HG03135 (cell line): ENCODE measurements around the gene TNFRSF1A.
"Not testable (repeated sequence)": the region's sequence is repeated elsewhere in the genome, so short reads cannot be mapped to it uniquely, and the experiment has no call there.

Experiments used
- ATAC-seq: cut with Tn5 transposase; IDR thresholded peaks from one replicate; pipeline ENCODE4 v1.9.1; 2021; ENCODE audit warnings: mild to moderate bottlenecking, moderate library complexity; ENCODE audit not compliant: unreplicated experiment

TNFRSF1A gene

GRCh38 chr12:6307529-6307928 is 34.3 kb downstream of the TNFRSF1A start:
- ATAC-seq, result no peak

- no peak for ATAC-seq
Measured at GRCh38 chr12:6306599-6307220, 35.2 kb downstream of the TNFRSF1A start.

- ATAC-seq, result no peak
Measured at GRCh38 chr12:6306151-6306550, 35.7 kb downstream of the TNFRSF1A start.

DNA sequence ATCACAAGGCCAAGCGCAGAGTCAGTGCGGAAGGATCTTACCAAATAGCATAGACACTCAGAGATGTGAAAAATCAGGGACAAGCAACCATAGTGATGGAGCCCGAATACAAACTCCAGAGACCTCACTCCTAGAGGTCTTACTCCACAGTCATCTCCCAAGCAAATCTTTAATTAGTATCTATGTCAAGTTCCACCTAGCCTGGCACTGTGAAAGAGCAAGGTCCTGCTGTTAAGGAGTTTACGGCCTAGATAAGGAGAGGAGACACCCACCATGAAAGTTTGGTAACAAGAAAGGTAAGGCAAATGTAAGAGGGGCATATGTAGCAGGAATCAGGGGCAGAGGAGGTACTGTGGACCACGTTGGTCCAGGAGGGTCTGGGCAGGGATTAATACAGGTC is 38.8 kb downstream of the TNFRSF1A start:
- ATAC-seq, result no peak

DNA sequence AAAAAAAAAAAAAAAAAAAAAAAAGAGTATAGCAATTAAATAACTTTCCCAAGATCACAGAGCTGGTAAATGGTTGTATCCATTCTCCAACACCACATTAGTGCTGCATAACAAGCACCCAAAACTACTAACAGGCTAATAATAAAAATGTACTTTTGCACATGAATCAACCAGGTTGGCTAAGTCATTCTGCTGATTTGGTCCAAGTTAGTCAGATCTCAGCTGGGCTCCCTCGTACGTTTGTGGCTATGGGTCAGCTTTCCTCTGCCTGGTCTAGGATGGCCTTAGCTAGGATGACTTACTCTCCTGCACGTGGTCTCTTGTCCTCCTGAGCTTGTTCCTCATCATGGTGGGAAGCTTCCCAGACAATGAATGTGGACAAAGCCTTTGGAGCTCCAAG is 39.3 kb downstream of the TNFRSF1A start:
- no peak for ATAC-seq

DNA sequence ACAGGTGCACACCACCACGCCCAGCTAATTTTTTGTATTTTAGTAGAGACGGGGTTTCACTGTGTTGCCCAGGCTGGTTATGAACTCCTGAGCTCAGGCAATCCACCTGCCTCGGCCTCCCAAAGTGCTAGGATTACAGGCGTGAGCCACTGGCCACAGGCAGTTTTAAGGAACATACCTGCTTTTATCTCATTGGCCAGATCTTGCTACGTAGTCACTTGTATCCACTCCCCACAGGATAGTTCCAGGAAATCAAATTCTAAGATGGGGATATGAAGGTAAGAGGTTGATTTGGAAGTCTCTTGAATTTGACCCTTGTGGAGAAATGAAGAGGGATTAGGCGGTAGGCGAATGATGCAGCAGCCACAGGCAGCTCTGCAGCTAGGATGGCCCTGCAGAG is 40.2 kb downstream of the TNFRSF1A start:
- ATAC-seq, result no peak

DNA sequence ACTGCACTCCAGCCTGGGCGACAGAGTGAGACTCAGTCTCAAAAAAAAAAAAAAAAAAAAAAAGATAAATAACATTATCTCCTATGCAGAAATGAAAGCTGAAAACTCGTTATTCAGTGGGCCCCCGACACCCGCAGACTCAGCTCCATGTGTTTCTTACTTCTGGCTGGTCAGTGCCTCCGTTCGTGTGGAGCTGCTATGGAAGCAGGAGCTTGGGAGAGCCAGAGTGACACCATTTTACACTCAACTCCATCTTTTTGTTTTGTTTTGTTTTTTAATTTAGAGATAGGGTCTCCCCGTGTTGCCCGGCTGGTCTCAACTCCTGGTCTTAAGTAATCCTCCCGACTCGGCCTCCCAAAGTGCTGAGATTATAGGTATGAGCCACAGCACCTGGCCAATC is 44.7 kb downstream of the TNFRSF1A start:
- ATAC-seq, result no peak

DNA sequence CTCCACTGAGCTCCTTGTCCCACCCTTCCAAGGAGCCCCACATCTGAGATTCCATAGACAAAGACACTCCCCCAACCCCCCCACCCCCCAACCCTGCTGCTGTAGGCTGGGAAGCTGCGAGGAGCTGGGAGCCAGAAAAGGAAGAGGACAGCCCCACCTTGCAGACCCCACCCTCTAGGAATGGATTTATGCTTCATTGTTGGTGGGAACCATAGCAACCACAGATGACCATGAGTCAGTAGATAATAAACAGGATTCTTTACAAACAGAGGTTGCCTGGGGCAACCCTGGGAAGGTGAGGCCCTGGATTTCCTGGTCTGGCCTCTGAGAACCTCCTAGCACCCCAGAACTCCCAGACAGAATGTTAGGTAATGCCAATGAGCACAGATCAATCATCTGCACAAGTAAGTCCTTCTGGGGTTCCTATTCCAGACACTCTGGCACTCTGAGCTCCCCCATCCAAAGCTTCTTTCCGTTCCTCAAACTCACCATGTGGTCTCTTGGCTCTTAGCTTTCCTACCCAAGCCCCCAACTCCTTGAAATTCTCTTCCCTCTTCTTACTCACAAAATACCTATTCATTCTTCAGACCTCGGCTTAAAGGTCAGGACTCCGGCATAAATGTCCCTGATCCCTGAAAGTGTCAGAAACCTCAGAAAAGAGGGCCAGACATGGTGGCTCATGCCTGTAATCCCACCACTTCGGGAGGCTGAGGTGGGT is 46.6 kb downstream of the TNFRSF1A start:
- ATAC-seq, result no peak

- ATAC-seq, result no peak
Measured at GRCh38 chr12:6294156-6295093, 47.5 kb downstream of the TNFRSF1A start.

GRCh38 chr12:6292606-6293005 is 49.3 kb downstream of the TNFRSF1A start:
- no peak for ATAC-seq

- not testable (repeated sequence) for ATAC-seq
Measured at GRCh38 chr12:6289906-6290305, 52.0 kb downstream of the TNFRSF1A start.

DNA sequence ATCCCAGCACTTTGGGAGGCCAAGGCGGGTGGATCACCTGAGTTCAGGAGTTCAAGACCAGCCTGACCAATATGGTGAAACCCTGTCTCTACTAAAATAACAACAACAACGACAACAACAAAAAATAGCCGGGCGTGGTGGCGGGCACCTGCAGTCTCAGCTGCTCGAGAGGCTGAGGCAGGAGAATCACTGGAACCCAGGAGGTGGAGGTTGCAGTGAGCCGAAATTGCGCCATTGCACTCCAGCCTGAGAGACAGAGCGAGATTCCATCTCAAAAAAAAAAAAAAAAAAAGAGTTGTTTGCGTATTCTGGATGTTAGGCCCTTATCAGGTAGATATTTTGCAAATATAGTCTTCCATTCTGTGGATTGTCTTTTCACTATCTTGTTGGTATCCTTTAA is 52.8 kb downstream of the TNFRSF1A start:
- not testable (repeated sequence) for ATAC-seq

DNA sequence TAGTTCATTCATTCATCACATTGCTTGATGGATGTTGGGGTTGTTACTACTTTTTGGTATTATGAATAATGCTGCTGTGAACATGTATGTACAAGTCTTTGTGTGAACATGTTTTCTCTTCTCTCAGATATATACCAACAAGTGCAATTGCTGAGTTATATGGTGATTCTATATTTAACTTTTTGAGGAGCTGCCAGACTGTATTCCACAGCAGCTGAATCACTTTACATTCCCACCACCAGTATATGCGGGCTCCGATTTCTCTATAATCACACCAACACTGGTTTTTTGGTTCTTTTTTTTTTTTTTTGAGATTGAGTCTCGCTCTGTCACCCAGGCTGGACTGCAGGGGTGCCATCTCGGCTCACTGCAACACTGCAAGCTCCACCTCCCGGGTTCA is 53.6 kb downstream of the TNFRSF1A start:
- ATAC-seq, result no peak

DNA sequence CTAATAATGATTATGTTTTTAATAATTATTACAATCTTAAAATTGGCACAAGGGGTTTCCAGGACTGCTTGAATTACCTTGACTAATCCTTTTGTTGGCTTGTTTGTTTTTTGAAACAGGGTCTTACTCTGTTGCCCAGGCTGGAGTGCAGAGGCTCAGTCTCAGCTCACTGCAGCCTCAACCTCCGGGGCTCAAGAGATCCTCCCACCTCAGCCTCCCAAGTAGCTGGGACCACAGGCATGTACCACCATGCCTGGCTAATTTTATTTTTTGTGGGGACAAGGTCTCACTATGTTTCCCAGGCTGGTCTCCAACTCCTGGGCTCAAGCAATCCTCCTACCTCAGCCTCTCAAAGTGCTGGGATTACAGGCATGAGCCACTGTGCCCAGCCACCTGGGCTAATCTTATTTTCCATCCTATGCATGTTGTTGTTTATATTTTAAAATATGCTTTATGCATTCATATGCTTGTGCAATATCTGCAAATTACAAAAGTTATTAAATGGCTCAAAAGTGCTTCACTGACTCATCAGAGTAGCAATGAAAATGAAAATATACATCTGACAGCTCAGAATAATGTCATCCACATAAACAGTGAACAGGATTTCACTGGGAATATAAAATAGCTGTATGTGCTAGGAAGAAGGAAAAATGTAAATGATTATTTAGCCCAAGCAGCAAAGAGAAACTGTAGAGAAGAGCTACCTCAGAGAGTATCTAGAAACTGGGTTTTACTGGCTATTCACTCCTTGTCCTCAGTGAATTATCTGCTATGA is 56.2 kb downstream of the TNFRSF1A start:
- ATAC-seq, result no peak

DNA sequence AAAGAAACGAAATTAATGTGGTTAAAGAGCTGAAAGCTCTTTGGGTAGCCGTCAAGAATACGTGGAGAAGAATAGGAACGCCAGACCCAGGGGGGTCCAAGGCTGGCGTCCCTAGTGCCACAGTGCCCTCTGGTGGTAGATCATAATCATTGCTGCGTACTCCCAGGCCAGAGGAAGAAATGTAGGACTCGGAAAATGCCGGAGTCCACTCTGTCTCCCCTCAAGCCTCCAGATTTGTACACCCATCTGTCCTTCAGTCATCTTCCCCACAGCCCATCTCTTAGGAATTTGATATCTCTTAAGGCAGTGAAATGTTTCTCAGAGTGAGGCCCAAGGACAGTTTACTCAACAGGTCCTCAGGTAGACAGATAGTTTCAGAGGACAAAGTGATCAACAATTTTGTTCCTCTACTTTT is 56.8 kb downstream of the TNFRSF1A start:
- no peak for ATAC-seq

- ATAC-seq, result no peak
Measured at GRCh38 chr12:6284273-6284672, 57.6 kb downstream of the TNFRSF1A start.

DNA sequence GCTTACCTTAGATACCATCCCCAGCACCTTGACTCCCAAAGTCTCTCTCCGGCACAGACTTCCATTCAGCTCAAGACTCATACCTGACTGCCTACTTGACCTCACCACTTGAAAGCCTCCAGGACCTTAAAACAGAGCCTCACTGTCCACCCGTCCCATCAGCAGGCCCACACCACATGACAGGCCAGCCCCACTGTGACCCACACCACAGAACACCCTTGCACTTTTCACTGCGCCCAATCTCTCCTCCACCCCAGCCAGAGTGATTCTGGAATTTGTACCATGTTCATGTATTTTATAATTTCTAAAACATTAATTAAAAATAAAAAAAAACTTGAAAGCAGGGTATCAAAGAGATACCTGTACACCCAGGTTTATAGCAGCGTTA is 59.4 kb downstream of the TNFRSF1A start:
- no peak for ATAC-seq

DNA sequence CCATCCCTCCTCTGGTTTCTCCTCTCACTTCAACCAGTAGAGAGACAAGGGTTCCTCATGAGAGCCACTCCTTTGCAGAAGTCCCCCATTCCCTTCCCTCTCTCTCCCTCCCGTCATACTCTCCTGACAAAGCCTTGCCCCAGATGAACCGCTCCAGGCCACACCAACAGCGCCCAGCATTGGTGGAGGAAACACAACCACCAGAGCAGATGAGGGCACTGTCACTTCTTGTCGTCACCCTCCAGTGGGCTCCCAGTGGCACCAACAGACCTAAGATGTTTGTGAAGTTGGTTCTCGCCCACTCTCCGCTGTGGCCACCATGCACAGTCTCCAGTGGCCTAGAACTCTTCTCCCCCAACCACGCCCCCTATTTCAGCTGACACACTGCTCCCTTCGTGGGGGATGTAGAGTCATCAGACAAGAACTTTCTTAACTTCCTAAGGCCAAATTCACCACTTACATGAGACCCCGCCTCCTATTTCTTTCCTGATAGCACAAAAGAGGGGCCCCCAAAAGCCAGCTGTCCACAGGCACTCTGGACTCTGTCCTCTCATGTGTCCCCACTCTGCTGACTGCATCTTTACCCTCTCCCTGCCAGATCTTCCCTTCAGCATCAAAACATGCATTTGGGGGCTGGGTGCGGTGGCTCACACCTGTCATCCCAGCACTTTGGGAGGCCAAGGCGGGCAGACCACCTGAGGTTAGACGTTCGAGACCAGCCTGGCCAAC is 60.6 kb downstream of the TNFRSF1A start:
- no peak for ATAC-seq

DNA sequence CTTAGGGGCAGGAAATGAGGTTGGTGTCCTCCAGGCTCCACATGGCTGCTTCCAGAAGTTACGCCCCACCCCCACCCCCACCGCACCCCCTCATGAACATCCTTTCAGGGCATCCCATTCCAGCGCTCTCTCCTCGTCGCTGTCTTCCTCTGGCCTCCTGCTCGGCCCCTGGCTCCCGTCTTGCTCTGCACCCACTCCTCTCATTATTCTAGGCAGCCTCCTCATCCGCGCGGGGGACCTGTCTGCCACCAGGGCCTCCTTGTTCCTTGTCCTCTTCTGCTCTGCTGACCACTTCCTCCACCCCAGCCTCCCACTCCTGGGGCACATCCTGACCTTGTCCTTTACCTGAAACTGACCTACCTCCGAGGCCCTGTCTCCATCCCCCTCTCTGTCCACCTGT is 61.2 kb downstream of the TNFRSF1A start:
- no peak for ATAC-seq

DNA sequence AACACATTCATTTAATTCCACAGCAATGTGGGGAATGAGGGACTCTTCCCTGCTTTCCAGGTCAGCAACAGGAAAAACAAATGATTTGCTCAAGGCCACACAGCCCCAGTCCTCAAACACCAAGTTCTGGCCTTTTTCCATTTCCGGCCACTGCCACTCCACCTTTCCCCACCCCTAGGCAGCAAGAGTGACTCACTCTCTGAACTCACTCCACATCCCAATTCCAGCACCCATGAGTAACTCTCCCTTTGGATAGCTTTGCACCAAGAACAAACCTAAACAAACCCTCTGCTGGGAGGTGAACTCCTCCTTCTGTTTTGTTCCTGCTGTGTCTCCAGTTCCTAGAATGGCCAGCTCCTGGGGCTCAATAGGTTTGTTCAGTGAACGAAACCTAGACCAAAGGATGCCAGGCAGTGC is 61.8 kb downstream of the TNFRSF1A start:
- ATAC-seq, result no peak
